Vagina (tissue), 2 donors: ENCODE results near the gene FAM181A.

Experiments used
- POLR2AphosphoS5 ChIP-seq, 2 donors: sonication (generic); formaldehyde crosslinking; IDR thresholded peaks; one replicate each; pipeline ENCODE4 v1.9.0; 2017; ENCODE audit warnings: antibody characterized with exemption in 2 of 2, mild to moderate bottlenecking in 2 of 2, low read depth in 1 of 2; ENCODE audit not compliant: insufficient read depth in 1 of 2
- TF ChIP-seq, protein P1 (sequence below), 3 experiments: fragments of 450-650 bp in 2 of 3; fragments of 200-600 bp in 1 of 3; sonication (generic) in 1 of 3; IDR thresholded peaks; one replicate each; pipeline ENCODE4 v1.5.1; 2017 to 2019; ENCODE audit warnings: antibody characterized with exemption in 3 of 3, mild to moderate bottlenecking in 2 of 3, moderate library complexity in 2 of 3

DNA sequence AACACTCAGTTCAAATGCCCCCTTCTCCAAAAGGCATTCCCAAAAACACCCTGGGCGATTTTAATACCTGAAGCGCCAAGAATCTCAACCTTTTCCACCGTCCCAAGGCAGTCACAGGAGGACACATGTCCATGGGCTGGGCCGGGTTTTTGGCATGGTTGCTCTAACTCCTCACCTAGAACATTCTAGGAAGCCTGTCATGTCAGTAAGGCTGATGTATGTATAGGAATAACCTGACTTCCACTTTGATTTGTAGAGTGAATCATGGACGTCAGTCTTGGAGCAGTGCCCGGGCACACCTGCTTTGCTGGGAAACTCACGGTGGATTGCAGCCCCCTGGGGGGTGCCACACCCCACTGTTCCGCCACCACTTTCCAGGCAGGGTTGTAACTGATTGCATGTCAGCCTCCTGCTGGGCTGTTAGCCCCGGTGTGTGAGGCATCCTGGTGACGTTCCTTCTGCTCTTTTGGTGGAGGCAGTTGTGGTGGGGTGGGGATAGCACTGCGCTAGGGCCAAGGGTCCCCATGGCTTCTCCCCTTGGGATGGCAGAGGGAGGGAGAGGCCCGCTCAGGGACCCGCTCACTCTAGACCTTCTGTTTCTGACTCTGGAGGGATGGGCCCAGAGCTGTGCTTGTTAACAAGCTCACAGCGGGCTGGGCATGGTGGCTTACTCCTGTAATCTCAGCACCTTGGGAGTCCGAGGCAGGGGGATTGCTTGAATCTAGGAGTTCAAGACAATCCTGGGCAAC lies 35.2 kb upstream of the FAM181A start:
- TF ChIP-seq, protein P1, sequence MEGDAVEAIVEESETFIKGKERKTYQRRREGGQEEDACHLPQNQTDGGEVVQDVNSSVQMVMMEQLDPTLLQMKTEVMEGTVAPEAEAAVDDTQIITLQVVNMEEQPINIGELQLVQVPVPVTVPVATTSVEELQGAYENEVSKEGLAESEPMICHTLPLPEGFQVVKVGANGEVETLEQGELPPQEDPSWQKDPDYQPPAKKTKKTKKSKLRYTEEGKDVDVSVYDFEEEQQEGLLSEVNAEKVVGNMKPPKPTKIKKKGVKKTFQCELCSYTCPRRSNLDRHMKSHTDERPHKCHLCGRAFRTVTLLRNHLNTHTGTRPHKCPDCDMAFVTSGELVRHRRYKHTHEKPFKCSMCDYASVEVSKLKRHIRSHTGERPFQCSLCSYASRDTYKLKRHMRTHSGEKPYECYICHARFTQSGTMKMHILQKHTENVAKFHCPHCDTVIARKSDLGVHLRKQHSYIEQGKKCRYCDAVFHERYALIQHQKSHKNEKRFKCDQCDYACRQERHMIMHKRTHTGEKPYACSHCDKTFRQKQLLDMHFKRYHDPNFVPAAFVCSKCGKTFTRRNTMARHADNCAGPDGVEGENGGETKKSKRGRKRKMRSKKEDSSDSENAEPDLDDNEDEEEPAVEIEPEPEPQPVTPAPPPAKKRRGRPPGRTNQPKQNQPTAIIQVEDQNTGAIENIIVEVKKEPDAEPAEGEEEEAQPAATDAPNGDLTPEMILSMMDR (IDR thresholded peaks at IDR 0.05) = no peak
- TF ChIP-seq POLR2AphosphoS5 (IDR thresholded peaks at IDR 0.05; ENCODE audit: insufficient read depth in 1 of 2, low read depth in 1 of 2) = no peak
